OCI-LY3 (cell line): Measurements from ENCODE around the gene SLC12A1.

Source experiments
- H2AFZ ChIP-seq: fragments of 200-600, 300-600 bp; shearing (Covaris generic); 2 replicates; pipeline ENCODE4 v1.6.0; 2014; ENCODE audit warnings: antibody characterized with exemption, low read depth, low read length
- H3K27ac ChIP-seq: fragments of 200-600, 300-600 bp; sonication (generic); 2 replicates; pipeline ENCODE4 v1.5.1; 2014; ENCODE audit warnings: mild to moderate bottlenecking, low read length, moderate library complexity, mixed read lengths
- H3K27me3 ChIP-seq: fragments of 200-600, 300-600 bp; sonication (generic); 2 replicates; pipeline ENCODE4 v1.6.1; 2014; ENCODE audit warnings: low read depth, low read length, mixed read lengths
- H3K36me3 ChIP-seq: fragments of 200-600, 300-600 bp; sonication (generic); replicated peaks from 2 replicates; pipeline ENCODE3; 2014; ENCODE audit warnings: low read depth, low read length, mixed read lengths
- H3K4me1 ChIP-seq: fragments of 300-600, 200-600 bp; sonication (generic); 2 replicates; pipeline ENCODE4 v1.6.1; 2014; ENCODE audit warnings: low read length, mixed read lengths
- H3K4me2 ChIP-seq: fragments of 200-600, 300-600 bp; sonication (generic); 2 replicates; pipeline ENCODE4 v1.6.1; 2014; ENCODE audit warnings: low read length, mixed read lengths
- H3K4me3 ChIP-seq: fragments of 300-600, 200-600 bp; sonication (generic); 2 replicates; pipeline ENCODE4 v1.5.1; 2014; ENCODE audit warnings: antibody characterized with exemption, mild to moderate bottlenecking, low read length, moderate library complexity
- H3K79me2 ChIP-seq: fragments of 300-600, 200-600 bp; shearing (Covaris generic); 2 replicates; pipeline ENCODE4 v1.6.1; 2014; ENCODE audit warnings: mild to moderate bottlenecking, low read length, mixed read lengths
- H3K9ac ChIP-seq: fragments of 300-600, 200-600 bp; shearing (Covaris generic); 2 replicates; pipeline ENCODE4 v1.6.0; 2014; ENCODE audit warnings: mild to moderate bottlenecking, low read length, moderate library complexity
- H3K9me3 ChIP-seq: fragments of 200-600, 300-600 bp; shearing (Covaris generic); 2 replicates; pipeline ENCODE4 v1.6.1; 2014; ENCODE audit warnings: low read length, mixed read lengths; ENCODE audit not compliant: insufficient read depth
- H4K20me1 ChIP-seq: fragments of 200-600, 300-600 bp; sonication (generic); 2 replicates; pipeline ENCODE4 v1.6.1; 2016; ENCODE audit warnings: low read length, mixed read lengths; ENCODE audit not compliant: insufficient read depth
- EZH2phosphoT487 ChIP-seq: fragments of 200-600 bp; shearing (Covaris generic); IDR thresholded peaks from 2 replicates; pipeline ENCODE4 v1.6.1; 2018; ENCODE audit warnings: antibody characterized with exemption, mixed run types, low read depth
- TF ChIP-seq, protein P1 (sequence below): fragments of 200-600, 300-600 bp; sonication (generic); IDR thresholded peaks from 2 replicates; pipeline ENCODE4 v1.5.1; 2014; ENCODE audit warnings: antibody characterized with exemption, low read length, low read depth

Gene SLC12A1

DNA sequence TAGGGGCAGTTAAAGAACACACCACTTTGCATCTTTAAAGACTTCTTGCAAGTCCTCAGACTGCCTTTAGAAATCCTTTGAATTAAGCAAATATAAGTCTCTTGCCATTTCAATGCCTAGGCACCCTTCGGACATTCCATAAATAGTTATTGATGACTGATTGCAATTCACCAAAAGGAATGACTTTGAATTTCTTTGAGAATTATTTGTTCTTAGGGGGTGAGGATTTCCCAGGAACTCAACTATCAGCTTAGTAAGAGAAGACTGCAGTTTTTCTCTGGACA, 27.5 kb upstream of the SLC12A1 start:
- H3K27ac ChIP-seq: no peak overlapping the region
- H3K27me3 ChIP-seq: peaks cover 5% of the 10 kb centered on the region; the same call in 1 of the 2 replicates
- peaks cover 42% of the 10 kb centered on the region for H3K79me2 ChIP-seq
- H3K4me1 ChIP-seq: peaks cover 24% of the 10 kb centered on the region
- peak overlapping the region; percentile 74; the same call in 1 of the 2 replicates for H3K9ac ChIP-seq
- peaks cover 5% of the 10 kb centered on the region for H3K36me3 ChIP-seq
- TF ChIP-seq, protein P1, sequence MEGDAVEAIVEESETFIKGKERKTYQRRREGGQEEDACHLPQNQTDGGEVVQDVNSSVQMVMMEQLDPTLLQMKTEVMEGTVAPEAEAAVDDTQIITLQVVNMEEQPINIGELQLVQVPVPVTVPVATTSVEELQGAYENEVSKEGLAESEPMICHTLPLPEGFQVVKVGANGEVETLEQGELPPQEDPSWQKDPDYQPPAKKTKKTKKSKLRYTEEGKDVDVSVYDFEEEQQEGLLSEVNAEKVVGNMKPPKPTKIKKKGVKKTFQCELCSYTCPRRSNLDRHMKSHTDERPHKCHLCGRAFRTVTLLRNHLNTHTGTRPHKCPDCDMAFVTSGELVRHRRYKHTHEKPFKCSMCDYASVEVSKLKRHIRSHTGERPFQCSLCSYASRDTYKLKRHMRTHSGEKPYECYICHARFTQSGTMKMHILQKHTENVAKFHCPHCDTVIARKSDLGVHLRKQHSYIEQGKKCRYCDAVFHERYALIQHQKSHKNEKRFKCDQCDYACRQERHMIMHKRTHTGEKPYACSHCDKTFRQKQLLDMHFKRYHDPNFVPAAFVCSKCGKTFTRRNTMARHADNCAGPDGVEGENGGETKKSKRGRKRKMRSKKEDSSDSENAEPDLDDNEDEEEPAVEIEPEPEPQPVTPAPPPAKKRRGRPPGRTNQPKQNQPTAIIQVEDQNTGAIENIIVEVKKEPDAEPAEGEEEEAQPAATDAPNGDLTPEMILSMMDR: no peak
- TF ChIP-seq EZH2phosphoT487: no peak
- H2AFZ ChIP-seq: peak overlapping the region; percentile 96
- peak overlapping the region; percentile 89 for H3K4me3 ChIP-seq
- peak overlapping the region; percentile 75 for H3K4me2 ChIP-seq
- H4K20me1 ChIP-seq: peaks cover 21% of the 10 kb centered on the region
- no peaks in the 10 kb centered on the region for H3K9me3 ChIP-seq

DNA sequence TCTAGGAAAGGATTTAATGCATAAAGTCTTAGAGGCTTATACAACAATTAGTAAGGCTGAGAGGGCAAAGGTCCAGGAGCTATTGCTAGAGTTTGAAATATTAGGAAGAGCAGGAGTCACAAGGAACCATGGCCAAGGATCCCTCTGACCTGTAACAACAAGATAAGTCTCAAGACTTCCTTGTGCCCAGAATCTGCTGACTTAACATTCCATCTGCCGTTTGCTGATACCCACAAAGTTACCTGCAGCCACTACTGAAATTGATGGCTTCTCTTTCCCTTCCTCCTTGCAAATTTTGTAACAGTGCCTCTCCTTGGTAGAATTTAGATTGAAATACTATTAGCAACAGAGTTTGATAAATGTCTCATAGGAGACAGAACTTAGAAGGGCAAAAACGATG, 23.4 kb upstream of the SLC12A1 start:
- no peak for TF ChIP-seq EZH2phosphoT487
- TF ChIP-seq, protein P1: no peak
- no peaks in the 10 kb centered on the region for H3K4me1 ChIP-seq
- H3K27ac ChIP-seq: no peak overlapping the region
- no peaks in the 10 kb centered on the region for H3K9me3 ChIP-seq
- H3K4me3 ChIP-seq: no peak overlapping the region
- H2AFZ ChIP-seq: no peak overlapping the region
- H3K4me2 ChIP-seq: no peak overlapping the region
- H3K27me3 ChIP-seq: peaks cover 18% of the 10 kb centered on the region
- H3K36me3 ChIP-seq: no peaks in the 10 kb centered on the region
- no peaks in the 10 kb centered on the region for H4K20me1 ChIP-seq
- H3K9ac ChIP-seq: no peak overlapping the region
- peaks cover under 1% of the 10 kb centered on the region; the same call in 1 of the 2 replicates for H3K79me2 ChIP-seq

DNA sequence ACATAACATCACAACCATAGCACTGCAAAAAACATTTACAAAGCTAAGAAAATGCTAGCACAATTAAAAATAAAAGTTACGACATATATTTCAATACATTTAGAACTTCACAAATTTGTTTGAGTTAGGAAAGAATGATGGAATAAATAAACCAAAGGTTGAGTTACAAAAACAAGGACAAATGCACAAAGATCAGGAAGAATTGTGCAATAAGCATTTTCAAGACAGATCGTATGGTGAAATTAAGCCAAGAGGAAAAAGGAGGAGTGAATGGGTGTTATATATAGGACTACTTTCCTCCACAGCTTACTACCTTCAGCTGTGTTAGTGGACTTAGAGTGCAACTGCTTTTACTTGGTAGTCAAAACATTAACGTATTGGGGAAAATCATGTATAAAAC, 20.6 kb upstream of the SLC12A1 start:
- H3K27me3 ChIP-seq: peaks cover 18% of the 10 kb centered on the region
- no peaks in the 10 kb centered on the region for H3K9me3 ChIP-seq

DNA sequence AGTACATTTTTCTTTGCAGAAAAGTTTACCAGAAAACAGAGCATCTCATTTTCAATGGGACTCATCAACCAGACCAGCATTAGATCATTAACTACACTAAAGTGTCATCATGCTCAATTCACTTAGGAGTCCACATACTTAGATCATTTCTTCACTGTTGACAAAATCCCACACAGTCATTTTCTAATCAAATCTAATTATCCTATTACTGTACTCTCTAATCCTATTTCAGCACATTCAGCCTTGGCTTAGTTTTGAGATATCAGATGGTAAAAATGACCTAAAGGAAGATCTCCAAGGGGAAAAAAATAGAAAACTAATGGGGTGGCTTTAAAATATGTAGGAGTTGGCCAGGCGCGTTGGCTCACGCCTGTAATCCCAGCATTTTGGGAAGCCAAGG, 19.8 kb upstream of the SLC12A1 start:
- H3K4me1 ChIP-seq: no peaks in the 10 kb centered on the region

More for the DNA sequence above, 20.6 kb upstream of the SLC12A1 start:
- no peak overlapping the region for H3K4me3 ChIP-seq
- H3K79me2 ChIP-seq: no peaks in the 10 kb centered on the region
- H3K9ac ChIP-seq: no peak overlapping the region
- no peaks in the 10 kb centered on the region for H3K36me3 ChIP-seq
- H2AFZ ChIP-seq: no peak overlapping the region
- TF ChIP-seq, protein P1: no peak
- TF ChIP-seq EZH2phosphoT487: no peak
- H3K27ac ChIP-seq: no peak overlapping the region
- H3K4me1 ChIP-seq: no peaks in the 10 kb centered on the region
- H3K4me2 ChIP-seq: no peak overlapping the region
- no peaks in the 10 kb centered on the region for H4K20me1 ChIP-seq

More for the DNA sequence above, 19.8 kb upstream of the SLC12A1 start:
- Histone ChIP-seq H3K9ac (no peak overlapping the region), H3K4me3 (no peak overlapping the region), H3K27ac (no peak overlapping the region), H3K9me3 (no peaks in the 10 kb centered on the region), H4K20me1 (no peaks in the 10 kb centered on the region), H2AFZ (no peak overlapping the region), H3K4me2 (no peak overlapping the region), H3K27me3 (peaks cover 18% of the 10 kb centered on the region), H3K79me2 (no peaks in the 10 kb centered on the region), H3K36me3 (no peaks in the 10 kb centered on the region)
- TF ChIP-seq, protein P1: no peak
- TF ChIP-seq EZH2phosphoT487: no peak
